ENCODE data around the gene ABHD6.

ABHD6 gene

GRCh38 chr3:58334506-58334884 is 96.9 kb downstream of the ABHD6 start:
- no peak overlapping the region for H3K27ac ChIP-seq (ENCODE audit: extremely low read depth, low read depth, low read length)
- ChIA-PET CTCF (interaction anchor here (1.1 kb wide), 1 partner anchor 206 kb away, joined by 4 read pairs; no protein-coding TSS in a partner anchor), POLR2A (interaction anchor here (0.6 to 0.7 kb wide), 2 partner anchors 49 to 106 kb away, joined by 3 to 7 read pairs; no protein-coding TSS in a partner anchor)
- H3K4me1 ChIP-seq (ENCODE audit: control insufficient read depth, insufficient read depth, low read length): no peaks in the 10 kb centered on the region; the same call in 1 of the 2 replicates
- no peaks in the 10 kb centered on the region for H3K9me3 ChIP-seq (ENCODE audit: control insufficient read depth, insufficient read depth, low read depth, low read length)
- TF ChIP-seq ZNF449 (tag by site-specific recombination; IDR thresholded peaks at IDR 0.05) (no peak), BCL6B (tag by site-specific recombination; IDR thresholded peaks at IDR 0.05) (no peak), ZNF626 (tag by site-specific recombination; IDR thresholded peaks at IDR 0.05) (no peak)
- no peaks in the 10 kb centered on the region for H3K36me3 ChIP-seq (ENCODE audit: control insufficient read depth in 2 of 2, insufficient read depth in 1 of 2, low read length in 2 of 2)
- peak overlapping the region; percentile 8; the same call in 1 of the 2 replicates for H3K4me3 ChIP-seq (ENCODE audit: low read depth, low read length)

GRCh38 chr3:58335652-58335947 is 98.0 kb downstream of the ABHD6 start:
- Histone ChIP-seq H3K4me1 (ENCODE audit: control insufficient read depth, insufficient read depth, low read length) (no peaks in the 10 kb centered on the region; the same call in 1 of the 2 replicates), H3K36me3 (ENCODE audit: control insufficient read depth in 2 of 2, insufficient read depth in 1 of 2, low read length in 2 of 2) (no peaks in the 10 kb centered on the region; a peak in 1 of 3 replicates), H3K9me3 (ENCODE audit: control insufficient read depth, insufficient read depth, low read depth, low read length) (no peaks in the 10 kb centered on the region), H3K27ac (ENCODE audit: extremely low read depth, low read depth, low read length) (no peak overlapping the region), H3K4me3 (ENCODE audit: low read depth, low read length) (no peak overlapping the region)
- ChIA-PET POLR2A (no interaction called here), CTCF (interaction anchor here (0.6 to 1.3 kb wide), 3 partner anchors 135 to 156 kb away, joined by 3 to 5 read pairs (median 4); no protein-coding TSS in a partner anchor)
- peak; percentile 70 for TF ChIP-seq WT1 (tag by site-specific recombination; IDR thresholded peaks at IDR 0.05)
- TF ChIP-seq CTCF (tag by site-specific recombination; IDR thresholded peaks at IDR 0.05): no peak

GRCh38 chr3:58336135-58336882 is 98.7 kb downstream of the ABHD6 start:
- no peak overlapping the region for H3K27ac ChIP-seq (ENCODE audit: extremely low read depth, low read depth, low read length)
- no peaks in the 10 kb centered on the region; the same call in 1 of the 2 replicates for H3K4me1 ChIP-seq (ENCODE audit: control insufficient read depth, insufficient read depth, low read length)
- POLR2A ChIA-PET: no interaction called here
- no peaks in the 10 kb centered on the region; a peak in 1 of 3 replicates for H3K36me3 ChIP-seq (ENCODE audit: control insufficient read depth in 2 of 2, insufficient read depth in 1 of 2, low read length in 2 of 2)
- TF ChIP-seq ZNF350 (tag by site-specific recombination; IDR thresholded peaks at IDR 0.05) (no peak), ZBTB44 (tag by site-specific recombination; IDR thresholded peaks at IDR 0.05) (no peak), ZNF658 (tag by site-specific recombination; IDR thresholded peaks at IDR 0.05) (no peak), ZNF518A (tag by site-specific recombination; conservative IDR thresholded peaks at IDR 0.05; ENCODE audit: low read depth) (no peak), KLF17 (tag by site-specific recombination; IDR thresholded peaks at IDR 0.05) (no peak), YY1 (tag by site-specific recombination; IDR thresholded peaks at IDR 0.05) (no peak), ZFP37 (tag by site-specific recombination; IDR thresholded peaks at IDR 0.05) (no peak), ZNF626 (tag by site-specific recombination; IDR thresholded peaks at IDR 0.05) (no peak), ZNF26 (tag by site-specific recombination; IDR thresholded peaks at IDR 0.05) (no peak)
- CTCF ChIA-PET: interaction anchor here (0.6 to 1.3 kb wide), 3 partner anchors 134 to 155 kb away, joined by 3 to 5 read pairs (median 4); no protein-coding TSS in a partner anchor
- no peaks in the 10 kb centered on the region for H3K9me3 ChIP-seq (ENCODE audit: control insufficient read depth, insufficient read depth, low read depth, low read length)
- no peak overlapping the region for H3K4me3 ChIP-seq (ENCODE audit: low read depth, low read length)

Measured in HEK293 (cell line).